ENCODE results near the gene TPM3.
"Not testable (repeated sequence)": the region's sequence is repeated elsewhere in the genome, so short reads cannot be mapped to it uniquely, and the experiment has no call there.

TPM3 gene

DNA sequence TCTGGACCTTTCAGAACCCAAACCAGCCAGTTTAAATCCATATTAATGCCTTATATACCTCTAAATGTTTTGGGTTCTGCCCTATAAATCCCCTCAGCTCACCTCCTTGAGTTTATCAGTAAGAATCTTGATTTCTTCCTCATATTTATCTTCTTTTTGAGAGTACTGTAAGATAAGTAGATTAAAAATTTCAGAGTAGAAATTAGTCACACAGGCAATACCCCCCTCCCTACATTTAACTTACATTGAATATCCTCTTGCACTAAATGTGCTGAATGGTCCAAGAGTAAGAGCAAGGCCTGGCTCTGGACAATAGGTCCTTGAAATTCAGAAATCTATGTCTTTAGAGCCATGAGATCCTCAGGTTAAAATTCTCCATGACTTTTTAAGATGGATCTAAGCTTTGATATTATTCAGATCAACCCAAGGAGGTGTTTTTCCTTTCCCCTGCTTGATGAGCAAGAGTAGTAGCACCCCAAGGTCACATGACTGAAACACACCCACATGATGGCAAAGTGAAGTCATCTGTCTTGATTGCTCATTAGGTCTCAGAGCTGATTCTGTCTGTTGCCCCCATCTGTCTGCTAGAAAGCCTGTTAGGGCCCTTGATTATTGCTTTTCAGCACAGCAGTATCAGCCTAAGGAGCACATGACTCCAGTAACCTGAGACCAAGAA is 21.2 kb downstream of the TPM3 start:
- no peak for DNase-seq (ENCODE audit: low read depth, low spot score)

DNA sequence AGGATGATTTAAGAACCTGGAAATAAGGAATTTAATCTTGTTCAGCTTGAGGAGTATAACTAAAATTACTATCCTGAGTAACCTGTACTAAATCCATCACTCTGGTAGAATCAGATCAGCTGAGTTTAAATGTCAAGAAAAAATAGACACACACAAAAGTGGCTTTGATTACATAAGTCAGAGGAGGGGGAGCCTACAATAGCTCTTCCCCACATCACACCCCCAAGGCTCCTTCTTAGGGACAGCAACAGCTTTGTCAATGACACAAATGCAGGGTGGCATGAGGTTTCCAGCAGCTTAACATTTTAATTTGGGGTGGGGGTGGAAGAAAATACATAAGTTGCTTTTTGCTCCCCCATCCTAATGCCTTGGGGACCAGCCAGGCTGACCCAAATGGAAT is 24.4 kb downstream of the TPM3 start:
- no peak for DNase-seq (ENCODE audit: low read depth, low spot score)

DNA sequence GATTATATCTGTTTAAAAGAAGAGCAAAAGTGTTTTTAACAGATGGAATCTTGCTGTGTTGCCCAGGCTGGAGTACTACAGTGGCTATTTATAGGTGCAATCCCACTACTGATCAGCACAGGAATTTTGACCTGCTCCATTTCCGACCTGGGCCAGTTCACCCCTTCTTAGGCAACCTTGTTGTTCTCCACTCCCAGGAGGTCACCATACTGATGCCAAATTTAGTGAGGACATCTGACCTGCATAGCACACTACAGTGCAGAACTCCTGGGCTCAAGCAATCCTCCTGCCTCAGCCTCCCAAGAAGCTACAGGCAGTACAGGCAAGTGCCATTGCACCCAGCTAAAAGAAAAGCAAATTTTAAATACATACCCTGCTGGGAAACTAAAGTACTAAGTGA is 25.7 kb downstream of the TPM3 start:
- no peak for DNase-seq (ENCODE audit: low read depth, low spot score)

DNA sequence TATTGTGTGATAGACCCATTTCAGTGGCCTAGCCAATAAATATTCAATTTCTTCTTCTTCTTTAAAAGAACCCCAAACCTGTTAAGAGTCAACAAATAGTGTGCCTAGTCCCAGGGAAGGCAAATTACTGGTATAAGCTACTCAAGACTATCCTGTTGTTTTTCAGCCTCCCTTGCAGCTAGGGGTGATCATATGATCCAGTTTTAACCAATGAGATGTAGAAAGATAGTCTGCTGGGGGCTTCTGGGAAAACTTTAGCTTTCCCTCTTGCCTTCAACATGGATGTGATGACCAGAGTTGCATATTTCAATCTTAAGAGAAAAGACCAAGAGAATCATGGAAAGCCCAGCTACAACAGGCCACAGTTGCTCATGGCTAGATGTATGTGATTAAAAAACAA is 32.3 kb downstream of the TPM3 start:
- DNase-seq (ENCODE audit: low read depth, low spot score): no peak

DNA sequence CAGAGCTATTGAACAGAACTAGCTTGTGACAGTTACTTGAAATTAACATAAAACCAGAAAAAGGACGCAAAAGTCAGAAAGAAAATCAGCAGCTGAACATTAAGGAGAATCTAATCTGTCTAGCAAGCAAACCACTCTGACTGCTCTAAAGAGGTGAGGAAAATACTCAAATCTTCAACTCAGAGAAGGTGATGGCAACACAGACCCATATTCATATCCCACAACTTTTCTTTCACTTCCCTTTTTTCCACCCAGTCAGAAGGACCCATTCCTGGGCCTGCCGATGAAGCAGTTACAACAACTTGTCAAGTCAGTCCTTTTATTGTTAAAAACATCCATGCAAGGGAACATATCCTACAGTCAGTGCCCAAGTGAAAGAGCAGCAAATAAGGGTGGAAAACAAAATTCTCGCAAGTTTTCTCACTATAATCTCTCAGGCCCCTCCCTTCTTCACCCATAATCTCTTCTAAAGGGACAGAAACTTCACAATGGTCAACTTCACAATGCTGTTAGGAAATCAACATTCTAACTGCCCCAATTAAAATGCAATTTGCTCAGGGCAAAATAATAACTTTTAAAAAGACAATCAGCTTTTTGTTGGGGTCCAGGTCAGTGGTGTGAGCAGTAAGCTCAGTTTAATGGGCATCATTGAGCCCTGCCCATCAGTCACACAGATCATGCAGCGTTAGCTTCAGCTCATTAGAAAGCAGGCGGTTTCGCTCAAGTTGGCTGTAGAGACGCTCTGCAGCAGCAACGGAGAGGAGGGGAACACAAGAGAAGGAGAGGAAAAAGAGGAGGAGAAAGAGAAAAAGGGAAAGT is 33.4 kb downstream of the TPM3 start:
- DNase-seq (ENCODE audit: low read depth, low spot score): no peak

DNA sequence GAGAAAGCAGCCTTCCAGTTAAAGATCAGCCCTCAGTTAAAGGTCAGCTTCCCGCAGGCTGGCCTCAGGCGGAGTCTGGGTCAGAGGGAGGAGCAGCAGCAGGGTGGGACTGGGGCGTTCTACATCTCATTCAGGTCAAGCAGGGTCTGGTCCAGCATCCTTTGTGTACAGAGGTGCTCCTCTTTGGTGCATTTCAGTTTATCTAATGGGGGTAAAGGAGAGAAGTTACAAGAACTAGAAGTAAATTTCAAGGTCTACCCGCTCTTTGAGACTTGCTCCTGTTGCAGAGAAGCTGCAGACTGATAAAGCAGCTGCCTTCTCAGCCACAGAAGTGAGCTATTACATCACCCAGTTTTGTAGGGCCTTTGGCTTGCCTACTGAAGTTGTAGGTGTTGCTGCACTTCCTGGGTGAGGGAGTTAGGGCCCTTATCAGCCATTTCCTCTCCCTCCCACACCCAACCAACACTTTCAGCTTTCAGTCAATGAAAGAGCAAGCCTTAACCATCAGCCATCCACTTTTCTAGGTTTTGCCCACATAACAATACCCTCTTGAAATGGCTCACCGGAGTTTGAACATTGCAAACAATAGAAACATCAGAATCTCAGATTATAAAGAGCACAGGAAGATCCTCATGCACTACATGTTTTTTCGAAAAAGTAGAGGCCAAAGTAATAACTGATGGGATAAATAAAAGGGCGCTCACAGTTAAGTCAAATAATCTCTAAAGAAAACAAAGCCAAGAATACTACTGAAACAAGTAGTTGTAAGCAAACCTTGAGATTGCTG is 34.2 kb downstream of the TPM3 start:
- peak; percentile 86 for DNase-seq (ENCODE audit: low read depth, low spot score)

DNA sequence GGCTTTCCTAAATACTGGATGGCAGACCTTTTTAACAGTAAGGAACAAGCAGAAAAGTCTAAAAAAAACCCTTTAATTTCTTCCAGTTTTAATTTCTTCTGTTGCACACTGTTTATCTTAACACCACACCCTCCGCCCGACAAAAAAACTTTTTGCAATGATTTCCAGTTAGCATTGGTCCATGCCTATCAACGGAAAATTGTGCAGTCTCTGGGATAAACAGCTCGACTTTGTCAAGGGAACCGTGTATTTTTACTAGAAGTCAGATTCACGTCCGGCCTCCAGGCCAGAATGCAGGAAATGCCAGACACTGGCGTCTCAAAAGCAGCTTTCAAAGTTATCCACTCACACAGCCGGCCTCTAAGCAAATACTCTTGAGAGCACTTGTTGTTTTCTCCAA is 36.6 kb downstream of the TPM3 start:
- peak; percentile 10 for DNase-seq (ENCODE audit: low read depth, low spot score)

DNA sequence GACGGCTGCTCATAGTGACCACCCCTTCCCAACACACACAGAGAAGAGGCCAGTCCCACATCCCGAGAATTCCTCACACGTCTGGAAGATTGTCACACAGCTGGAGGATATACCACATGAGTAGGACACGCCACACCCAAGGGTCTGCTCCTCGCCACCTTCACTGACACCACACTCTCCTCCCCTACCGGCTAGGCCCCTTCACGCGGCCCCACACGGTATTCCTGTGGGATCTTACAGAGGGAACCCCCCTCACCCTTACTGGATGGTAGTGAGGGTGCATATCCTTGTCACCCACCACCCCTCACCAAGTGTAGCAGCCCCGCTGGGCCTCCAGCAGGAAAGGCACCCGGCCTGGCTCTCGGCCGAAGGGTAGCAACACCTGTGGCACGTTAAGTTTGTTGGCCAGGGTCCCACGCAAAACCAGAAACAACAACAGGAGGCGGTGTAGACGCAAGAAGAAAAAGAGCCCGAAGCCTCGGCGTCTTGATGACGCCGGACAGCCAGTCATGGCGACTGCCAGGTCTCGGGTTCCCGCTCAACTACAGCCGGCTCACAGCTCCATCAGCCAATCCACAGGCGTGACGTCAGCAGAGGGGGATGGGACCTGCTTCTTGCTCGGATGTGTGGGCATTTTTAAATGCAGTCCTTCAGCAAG is 37.2 kb downstream of the TPM3 start, which contains the start of gene NUP210L:
Gene NUP210L, minus strand, starts transcription at position 540 of the 658 bp plus-strand sequence.
- DNase-seq (ENCODE audit: low read depth, low spot score): peak; percentile 83

DNA sequence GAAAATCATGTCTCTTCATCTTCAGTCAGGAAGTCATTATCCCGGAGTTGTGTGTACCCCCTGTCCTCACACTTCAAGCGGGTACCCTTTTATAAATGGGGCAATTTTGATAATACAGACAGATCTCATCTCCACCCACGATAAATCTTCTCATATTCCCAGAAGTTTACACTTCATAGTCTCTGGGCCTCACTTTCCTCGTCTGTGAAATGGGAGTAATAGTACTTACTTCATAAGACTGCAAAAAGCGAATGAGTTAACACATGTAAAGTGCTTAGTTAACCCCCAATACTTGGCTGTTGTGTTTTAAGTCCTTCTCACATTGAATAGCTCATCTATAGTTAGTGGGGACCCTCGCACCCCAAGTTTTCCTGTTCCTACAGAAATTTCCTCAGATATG is 37.8 kb downstream of the TPM3 start:
- DNase-seq (ENCODE audit: low read depth, low spot score): no peak

DNA sequence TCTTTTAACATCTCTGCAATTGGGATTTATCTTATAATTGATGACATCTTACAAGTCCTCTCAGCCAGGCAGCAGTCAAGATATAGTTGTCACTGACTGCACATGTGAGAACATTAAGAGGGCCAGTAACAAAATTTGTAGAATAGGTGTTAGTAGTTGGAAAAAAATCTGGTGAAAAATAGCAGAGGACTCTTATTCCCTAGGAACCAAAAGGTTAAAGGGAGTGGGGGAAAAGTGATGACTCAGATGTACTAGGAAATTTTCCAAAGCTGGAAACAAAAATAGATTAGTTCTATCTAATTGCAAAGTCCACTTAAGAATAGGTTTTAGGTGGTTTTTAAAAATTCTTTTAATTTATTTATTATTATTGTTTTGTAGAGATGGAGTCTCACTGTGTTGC is 40.6 kb downstream of the TPM3 start:
- no peak for DNase-seq (ENCODE audit: low read depth, low spot score)

DNA sequence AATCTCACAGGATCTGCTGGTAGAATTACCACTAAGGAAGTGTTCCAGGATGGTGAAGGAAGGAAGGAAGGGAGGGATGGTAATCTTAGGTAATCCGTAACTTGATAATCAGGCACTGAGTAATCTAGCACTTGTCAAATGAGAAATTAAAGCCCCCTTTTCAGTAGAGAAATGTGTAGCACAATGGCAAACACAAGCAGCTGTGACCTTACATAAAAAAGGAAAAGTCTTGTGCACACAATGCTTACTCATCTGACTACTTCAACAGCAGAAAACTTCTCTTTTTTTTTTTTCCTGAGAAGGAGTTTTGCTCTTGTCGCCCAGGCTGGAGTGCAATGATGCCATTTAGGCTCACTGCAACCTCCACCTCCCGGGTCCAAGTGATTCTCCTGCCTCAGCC is 43.1 kb downstream of the TPM3 start:
- DNase-seq (ENCODE audit: low read depth, low spot score): no peak

DNA sequence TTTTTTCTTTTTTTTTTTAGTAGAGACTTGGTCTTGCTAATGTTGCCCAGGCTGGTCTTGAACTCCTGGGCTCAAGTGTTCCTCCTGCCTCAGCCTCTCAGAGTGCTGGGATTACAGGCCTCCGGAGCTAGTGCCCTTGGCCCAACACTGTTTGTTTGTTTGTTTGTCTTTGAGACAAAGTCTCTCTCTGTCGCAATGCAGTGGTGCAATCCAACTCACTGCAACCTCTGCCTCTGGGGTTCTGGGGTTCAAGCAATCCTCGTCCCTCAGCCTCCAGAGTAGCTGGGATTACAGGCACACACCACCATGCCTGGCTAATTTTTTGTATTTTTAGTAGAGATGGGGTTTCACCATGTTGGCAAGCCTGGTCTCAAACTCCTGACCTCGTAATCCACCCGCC is 44.4 kb downstream of the TPM3 start:
- not testable (repeated sequence) for DNase-seq (ENCODE audit: low read depth, low spot score)

DNA sequence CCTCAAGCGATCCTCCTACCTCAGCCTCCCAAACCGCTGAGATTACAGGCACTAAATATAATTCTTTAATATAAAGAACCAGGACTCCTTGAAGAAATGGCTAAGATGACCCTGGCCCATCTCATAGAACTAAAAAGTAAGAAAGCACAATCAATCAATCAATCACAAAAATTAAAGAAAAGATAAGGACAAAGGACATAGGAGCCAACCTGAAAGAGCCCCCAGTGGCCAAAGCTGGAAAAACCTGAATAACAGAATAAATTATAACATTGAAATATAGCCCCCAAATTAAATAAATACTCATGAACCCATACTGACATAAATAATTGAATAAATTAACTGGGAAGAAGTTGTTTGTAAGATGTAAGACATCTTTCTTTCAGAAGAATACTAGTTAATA is 45.9 kb downstream of the TPM3 start:
- DNase-seq (ENCODE audit: low read depth, low spot score): no peak

DNA sequence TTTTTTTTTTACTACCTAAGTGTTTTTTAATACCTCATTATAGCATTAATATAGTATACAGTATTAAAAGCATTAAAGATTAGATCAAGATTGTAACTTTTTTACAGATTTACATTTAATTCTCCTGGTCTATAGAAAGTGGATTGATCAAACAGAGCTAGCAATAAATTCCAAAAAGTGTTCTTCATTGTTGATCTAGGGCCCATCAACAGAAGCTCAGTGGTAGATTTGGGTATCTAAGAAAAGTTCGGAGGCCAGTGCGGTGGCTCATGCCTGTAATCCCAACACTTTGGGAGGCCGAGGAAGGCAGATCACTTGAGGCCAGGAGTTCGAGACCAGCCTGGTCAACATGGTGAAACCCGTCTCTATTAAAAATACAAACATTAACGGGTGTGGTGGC is 49.5 kb downstream of the TPM3 start:
- no peak for DNase-seq (ENCODE audit: low read depth, low spot score)

DNA sequence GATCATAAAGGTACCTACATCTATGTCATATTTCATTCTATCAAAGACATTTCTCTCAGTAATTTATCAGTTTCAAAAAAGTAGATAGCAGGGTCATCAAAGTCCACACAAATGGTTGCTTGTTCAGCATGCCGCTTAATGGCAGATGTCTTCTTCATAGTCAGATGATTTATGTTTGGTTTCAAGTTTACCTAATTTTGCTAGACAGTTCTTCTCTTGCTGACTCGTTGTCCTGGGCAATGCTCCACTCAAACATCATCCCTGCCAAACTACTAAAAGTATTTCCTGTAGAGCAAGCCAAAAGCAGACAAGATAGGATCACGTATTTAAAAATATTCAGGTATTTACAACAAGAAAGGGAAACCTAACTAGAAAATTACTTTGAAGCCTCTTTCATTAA is 50.7 kb downstream of the TPM3 start:
- no peak for DNase-seq (ENCODE audit: low read depth, low spot score)

DNA sequence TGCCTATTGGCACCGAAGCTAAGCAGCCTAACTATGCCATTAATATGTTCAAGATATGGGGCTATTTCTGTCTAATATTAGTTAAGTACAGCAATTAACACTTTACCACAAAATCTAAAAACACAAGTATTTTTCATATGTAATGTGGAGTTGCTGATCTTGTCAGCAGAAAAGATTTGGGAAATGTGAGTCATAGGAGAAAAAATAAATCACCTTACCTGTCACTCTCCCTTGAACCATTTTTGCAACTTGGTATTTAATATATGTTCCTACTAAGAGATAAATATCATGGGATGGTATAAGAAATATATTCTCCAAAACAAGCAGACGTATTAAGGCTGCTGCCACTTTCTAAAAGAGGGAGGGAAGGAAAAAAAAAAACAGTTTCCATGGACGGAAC is 54.0 kb downstream of the TPM3 start:
- DNase-seq (ENCODE audit: low read depth, low spot score): no peak

DNA sequence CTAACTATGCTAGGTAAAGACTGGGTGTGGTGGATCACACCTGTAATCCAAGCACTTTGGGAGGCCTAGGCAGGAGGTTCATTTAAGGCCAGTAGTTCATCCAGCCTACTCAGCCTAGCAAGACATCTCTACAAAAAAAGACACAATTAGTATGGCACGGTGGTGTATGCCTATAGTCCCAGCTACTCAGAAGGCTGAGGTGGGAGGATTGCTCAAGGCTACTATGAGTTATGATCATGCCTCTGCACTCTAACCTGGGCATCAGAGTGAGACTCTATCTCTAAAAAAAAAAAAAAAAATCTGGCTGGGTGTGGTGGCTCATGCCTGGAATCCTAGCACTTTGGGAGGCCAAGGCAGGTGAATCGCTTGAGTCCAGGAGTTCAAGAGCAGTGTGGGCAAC is 58.6 kb downstream of the TPM3 start:
- no peak for DNase-seq (ENCODE audit: low read depth, low spot score)

DNA sequence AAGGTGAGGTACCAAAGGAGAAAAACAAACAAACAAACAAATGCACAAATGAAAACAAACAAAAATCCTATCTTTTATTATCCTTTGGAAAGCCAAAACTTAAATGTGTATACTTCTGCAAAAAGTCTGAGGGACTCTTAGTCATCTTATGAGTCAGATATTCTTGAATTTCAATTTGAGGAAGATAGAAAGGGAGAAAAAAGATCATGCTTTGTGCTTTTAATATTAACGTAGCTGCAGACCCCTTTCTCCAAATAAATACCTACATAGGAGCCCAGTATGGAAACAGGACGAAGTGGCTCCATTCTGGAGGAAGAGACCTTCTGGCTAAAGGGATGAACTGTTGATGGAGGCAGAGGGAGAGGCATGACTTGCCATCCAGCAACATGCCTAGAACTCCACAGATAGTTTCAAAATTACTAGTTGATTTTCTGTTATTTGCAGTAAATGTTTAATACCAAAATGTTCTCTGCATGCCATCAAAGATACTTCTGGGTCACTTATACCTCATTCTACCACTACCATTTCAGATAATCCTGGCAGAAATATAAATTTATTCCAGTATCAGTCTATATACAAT is 62.4 kb downstream of the TPM3 start:
- DNase-seq (ENCODE audit: low read depth, low spot score): no peak

DNA sequence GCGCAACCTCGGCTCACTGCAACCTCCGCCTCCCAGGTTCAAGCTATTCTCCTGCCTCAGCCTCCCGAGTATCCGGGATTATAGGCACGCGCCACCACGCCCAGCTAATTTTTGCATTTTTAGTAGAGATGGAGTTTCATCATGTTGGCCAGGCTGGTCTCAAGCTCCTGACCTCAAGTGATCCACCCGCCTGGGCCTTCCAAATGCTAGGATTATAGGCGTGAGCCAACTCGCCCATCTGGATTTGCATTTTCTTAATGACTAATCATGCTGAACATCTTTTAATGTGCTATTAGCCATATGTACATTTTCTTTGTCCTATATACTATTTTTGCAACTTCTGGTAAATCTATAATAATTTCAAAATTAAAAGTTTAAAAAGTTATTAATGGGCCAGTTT is 68.7 kb downstream of the TPM3 start:
- not testable (repeated sequence) for DNase-seq (ENCODE audit: low read depth, low spot score)

DNA sequence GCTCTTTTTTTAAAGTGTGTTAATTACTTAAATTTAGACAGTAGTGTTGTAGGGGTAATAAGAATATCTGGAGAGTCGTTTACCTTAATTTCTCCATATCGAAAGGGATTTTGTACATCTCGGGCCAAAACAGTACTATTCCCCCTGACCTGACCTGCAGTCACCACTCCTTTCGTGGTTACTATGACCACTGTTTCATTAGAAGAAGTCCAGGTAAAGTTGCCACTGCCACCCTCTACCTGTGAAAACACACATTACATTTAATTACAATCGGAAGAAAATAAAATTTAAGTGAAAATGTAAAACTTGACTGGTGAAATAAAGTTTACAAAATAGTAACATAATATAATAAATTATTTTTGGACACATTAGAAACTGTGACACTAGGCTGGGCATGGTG is 74.3 kb downstream of the TPM3 start:
- no peak for DNase-seq (ENCODE audit: low read depth, low spot score)

DNA sequence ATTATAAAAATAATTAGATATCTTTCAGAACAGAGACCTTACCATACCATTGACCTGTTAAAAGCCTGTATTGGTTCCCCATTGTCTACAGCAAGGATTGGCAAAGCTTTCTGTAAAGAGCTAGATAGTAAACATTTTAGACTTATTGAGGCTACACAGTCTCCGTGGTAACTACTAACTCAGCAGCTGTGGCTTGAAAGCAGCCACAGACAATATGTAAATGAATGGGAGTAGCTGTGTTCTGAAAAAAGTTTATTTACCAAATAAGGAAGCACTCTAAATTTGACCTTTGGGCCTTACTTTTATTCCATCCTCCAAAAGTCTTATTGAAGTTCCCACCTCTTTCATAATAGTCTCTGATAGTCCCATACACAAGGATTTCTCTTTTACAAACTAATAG is 76.7 kb downstream of the TPM3 start:
- DNase-seq (ENCODE audit: low read depth, low spot score): no peak

Measured in ELF-1 (cell line).